Colonic mucosa (tissue), 4 donors: ENCODE measurements around the gene OMA1. TPM values are rescaled to one million over a fixed set of nuclear protein-coding genes. Genes with fewer than 3 reads are reported as not detected.

Experiments
- DNase-seq: peaks from one replicate; pipeline ENCODE4 v3.0.0-alpha.2; 2020
- H3K27ac ChIP-seq: fragments of 200-600 bp; one replicate; pipeline ENCODE4 v1.8.0; 2021
- H3K27me3 ChIP-seq: fragments of 200-600 bp; one replicate; pipeline ENCODE4 v1.8.0; 2021
- H3K36me3 ChIP-seq: fragments of 200-600 bp; one replicate; pipeline ENCODE4 v1.8.0; 2021
- H3K4me1 ChIP-seq: fragments of 200-600 bp; one replicate; pipeline ENCODE4 v1.8.0; 2021; ENCODE audit warnings: mild to moderate bottlenecking
- H3K4me3 ChIP-seq: fragments of 200-600 bp; one replicate; pipeline ENCODE4 v1.8.0; 2021
- H3K9ac ChIP-seq, 2 donors: one replicate each; pipeline ENCODE4 v1.7.0; 2013; ENCODE audit warnings: control low read depth in 2 of 2, low read depth in 2 of 2, low read length in 2 of 2
- H3K9me3 ChIP-seq: fragments of 200-600 bp; one replicate; pipeline ENCODE4 v1.8.0; 2021
- intact Hi-C: fragments of 100-400 bp; cut with DNase I; formaldehyde crosslinking; loops from one replicate; pipeline ENCODE4 v1.14.1; 2022
- total RNA-seq, 2 donors: library from RNA; stranded (reverse); fragmentation: NEBNext Ultra II Directional in 1 of 2; extraction: Animal tissue kit (Norgen Biotek cat#: 25700) in 1 of 2; gene quantifications; one replicate each; pipeline ENCODE4 v1.2.1, GENCODE V29; 2021
- TF ChIP-seq, protein P1 (sequence below): fragments of 200-600 bp; IDR thresholded peaks from one replicate; pipeline ENCODE4 v1.8.0; 2022; ENCODE audit warnings: antibody characterized with exemption, mild to moderate bottlenecking
- donor health status: healthy.
- donor health status: DM: no; HTN: no; CAD: no.
- donor health status: DM: no; HTN: no; CAD: no.

Gene OMA1
- total RNA-seq, 2 donors from 2014 or later, result 30.4 to 32.3 TPM

DNA sequence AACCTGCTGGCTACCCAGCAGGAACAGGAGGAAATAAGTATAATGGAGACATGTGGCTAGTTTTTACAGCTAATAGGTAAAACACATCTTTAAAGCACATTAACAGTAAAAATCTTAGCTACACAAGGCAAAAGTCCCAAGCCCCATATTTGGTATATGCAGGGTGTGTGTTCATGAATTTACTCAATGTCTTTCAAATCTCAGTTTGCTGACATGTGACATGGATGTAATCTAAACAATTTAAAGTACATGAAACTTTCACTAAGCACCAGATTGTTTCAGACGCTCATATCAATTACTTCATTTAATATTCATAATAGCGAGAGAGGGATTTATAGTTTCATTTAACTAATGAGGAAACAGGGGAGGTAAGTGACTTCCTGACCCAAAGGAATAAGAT, 26.6 kb upstream of the OMA1 start:
- H3K9me3 ChIP-seq, result no peaks in the 10 kb centered on the region
- H3K4me3 ChIP-seq, result no peak overlapping the region
- H3K27me3 ChIP-seq, result peaks cover 24% of the 10 kb centered on the region
- TF ChIP-seq, protein P1, sequence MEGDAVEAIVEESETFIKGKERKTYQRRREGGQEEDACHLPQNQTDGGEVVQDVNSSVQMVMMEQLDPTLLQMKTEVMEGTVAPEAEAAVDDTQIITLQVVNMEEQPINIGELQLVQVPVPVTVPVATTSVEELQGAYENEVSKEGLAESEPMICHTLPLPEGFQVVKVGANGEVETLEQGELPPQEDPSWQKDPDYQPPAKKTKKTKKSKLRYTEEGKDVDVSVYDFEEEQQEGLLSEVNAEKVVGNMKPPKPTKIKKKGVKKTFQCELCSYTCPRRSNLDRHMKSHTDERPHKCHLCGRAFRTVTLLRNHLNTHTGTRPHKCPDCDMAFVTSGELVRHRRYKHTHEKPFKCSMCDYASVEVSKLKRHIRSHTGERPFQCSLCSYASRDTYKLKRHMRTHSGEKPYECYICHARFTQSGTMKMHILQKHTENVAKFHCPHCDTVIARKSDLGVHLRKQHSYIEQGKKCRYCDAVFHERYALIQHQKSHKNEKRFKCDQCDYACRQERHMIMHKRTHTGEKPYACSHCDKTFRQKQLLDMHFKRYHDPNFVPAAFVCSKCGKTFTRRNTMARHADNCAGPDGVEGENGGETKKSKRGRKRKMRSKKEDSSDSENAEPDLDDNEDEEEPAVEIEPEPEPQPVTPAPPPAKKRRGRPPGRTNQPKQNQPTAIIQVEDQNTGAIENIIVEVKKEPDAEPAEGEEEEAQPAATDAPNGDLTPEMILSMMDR, result no peak
- H3K4me1 ChIP-seq, result peaks cover 12% of the 10 kb centered on the region
- intact Hi-C loops, result no loop called here
- no peaks in the 10 kb centered on the region for H3K36me3 ChIP-seq
- H3K27ac ChIP-seq, result no peak overlapping the region
- no peak overlapping the region for H3K9ac ChIP-seq
- DNase-seq, result no peak

DNA sequence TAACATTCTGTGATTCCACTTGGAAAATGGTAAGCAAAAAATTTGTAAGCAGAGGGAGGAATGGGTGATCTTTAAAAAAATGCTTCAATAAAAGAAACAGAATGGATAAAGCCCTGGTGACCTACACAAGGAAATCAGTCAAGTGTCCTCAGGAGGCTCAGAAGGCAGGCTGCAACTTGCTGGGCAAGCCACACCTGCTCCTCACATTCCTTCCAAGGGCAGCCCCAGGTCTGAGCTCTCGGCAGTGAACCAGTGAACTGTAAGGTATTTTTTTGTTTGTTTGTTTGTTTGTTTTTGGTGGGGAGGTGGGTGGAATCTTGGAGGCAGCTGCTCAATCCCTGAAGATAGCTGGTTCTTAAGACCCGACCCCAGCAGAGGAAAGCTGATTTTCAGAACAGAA, 26.2 kb upstream of the OMA1 start:
- H3K36me3 ChIP-seq, result no peaks in the 10 kb centered on the region
- H3K4me1 ChIP-seq, result peaks cover 12% of the 10 kb centered on the region
- intact Hi-C loops, result no loop called here
- no peaks in the 10 kb centered on the region for H3K9me3 ChIP-seq
- no peak overlapping the region for H3K9ac ChIP-seq
- no peak for DNase-seq
- H3K27me3 ChIP-seq, result peaks cover 24% of the 10 kb centered on the region
- no peak overlapping the region for H3K27ac ChIP-seq
- TF ChIP-seq, protein P1, result no peak
- H3K4me3 ChIP-seq, result no peak overlapping the region

DNA sequence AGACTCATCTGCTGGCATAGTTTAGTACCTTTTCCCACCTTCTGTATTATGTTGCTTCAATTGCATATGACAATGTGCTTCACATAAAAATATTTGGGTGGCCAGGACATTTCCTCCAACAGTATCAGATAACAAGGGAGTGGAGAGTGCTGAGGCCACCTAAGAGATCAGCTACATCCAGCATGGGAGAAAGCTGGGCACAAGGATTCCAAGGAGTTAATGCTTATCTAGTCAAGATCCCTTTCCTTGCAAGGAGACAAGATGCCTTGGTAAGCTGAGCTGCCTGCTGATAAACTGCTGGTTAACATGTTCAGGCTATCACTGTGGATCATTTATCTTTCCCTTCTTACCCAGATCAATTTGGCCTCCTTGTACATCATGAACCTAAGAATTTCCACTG, 25.1 kb upstream of the OMA1 start:
- Histone ChIP-seq H3K9me3 (no peaks in the 10 kb centered on the region), H3K27me3 (peaks cover 15% of the 10 kb centered on the region), H3K9ac (no peak overlapping the region), H3K27ac (no peak overlapping the region), H3K36me3 (no peaks in the 10 kb centered on the region), H3K4me1 (peaks cover 3% of the 10 kb centered on the region), H3K4me3 (no peak overlapping the region)
- intact Hi-C loops, result no loop called here
- no peak for DNase-seq
- TF ChIP-seq, protein P1, result no peak

DNA sequence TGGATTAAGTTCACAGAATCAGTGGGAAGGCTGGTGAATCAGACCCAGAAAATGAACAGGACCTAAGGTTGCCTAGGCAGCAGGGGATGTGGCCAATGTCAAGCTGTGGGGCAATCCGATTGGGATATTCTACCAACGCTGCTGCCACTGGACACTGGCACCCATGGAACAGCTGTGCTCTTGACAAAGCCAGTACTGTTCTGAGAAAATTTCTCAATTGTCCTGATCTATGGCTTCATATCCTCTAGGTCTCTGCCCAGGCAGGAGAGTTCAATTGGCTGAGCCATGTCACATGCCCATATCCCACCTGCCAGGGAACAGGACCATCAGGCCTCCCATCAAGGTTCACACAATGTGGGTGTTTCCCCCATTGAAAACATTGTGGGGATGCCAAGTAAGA, 24.3 kb upstream of the OMA1 start:
- Histone ChIP-seq H3K9me3 (no peaks in the 10 kb centered on the region), H3K27me3 (peaks cover 8% of the 10 kb centered on the region), H3K9ac (no peak overlapping the region), H3K27ac (no peak overlapping the region), H3K4me1 (no peaks in the 10 kb centered on the region), H3K36me3 (no peaks in the 10 kb centered on the region), H3K4me3 (no peak overlapping the region)
- DNase-seq, result no peak
- intact Hi-C loops, result no loop called here
- TF ChIP-seq, protein P1, result no peak

DNA sequence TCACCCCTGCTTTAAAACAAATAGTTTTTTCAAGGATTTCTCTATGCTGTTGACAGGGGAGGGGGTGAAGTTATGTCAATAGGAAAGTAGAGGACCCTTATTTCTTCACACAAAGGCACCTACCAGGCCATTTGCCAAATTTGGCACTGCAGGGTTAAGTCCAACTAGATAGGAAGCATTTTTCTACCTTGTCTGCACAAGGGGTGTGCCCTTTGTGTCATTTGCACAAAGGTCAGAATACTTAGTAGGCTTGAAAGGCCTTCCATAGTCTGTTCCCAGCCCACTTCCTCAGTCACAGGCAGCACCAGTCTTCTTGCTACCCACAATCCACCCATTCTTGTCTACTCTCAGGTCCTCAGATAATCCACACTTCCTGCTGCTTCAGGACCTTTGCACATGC, 23.6 kb upstream of the OMA1 start:
- H3K9me3 ChIP-seq, result no peaks in the 10 kb centered on the region
- H3K36me3 ChIP-seq, result no peaks in the 10 kb centered on the region
- TF ChIP-seq, protein P1, result no peak
- DNase-seq, result no peak
- H3K9ac ChIP-seq, result no peak overlapping the region
- intact Hi-C loops, result no loop called here
- H3K27ac ChIP-seq, result no peak overlapping the region
- peaks cover under 1% of the 10 kb centered on the region for H3K27me3 ChIP-seq
- H3K4me1 ChIP-seq, result no peaks in the 10 kb centered on the region
- no peak overlapping the region for H3K4me3 ChIP-seq

DNA sequence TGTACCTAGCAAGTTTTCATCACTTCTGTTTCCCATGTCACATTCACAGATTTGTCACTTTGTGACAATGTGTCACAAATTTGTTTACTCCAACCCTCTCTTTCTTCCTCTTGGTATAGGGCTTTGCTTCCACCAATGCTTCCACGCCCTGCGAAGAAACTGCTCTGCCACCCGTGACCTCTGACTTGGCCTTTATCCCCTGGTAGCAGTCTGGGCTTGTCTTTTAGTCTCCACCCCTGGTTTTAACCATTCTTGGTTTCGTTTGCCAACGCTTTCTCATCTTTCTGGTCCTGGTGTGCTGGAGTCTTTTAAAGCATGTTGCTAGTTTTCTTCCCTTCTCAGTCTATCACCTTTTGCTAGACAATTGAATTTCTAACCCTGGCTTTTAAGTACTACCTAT, 22.4 kb upstream of the OMA1 start:
- H3K4me1 ChIP-seq, result no peaks in the 10 kb centered on the region

More for the DNA sequence above, 22.4 kb upstream of the OMA1 start:
- H3K36me3 ChIP-seq, result no peaks in the 10 kb centered on the region
- no peaks in the 10 kb centered on the region for H3K9me3 ChIP-seq
- no peak for DNase-seq
- intact Hi-C loops, result no loop called here
- H3K4me3 ChIP-seq, result no peak overlapping the region
- TF ChIP-seq, protein P1, result no peak
- H3K27ac ChIP-seq, result no peak overlapping the region
- no peaks in the 10 kb centered on the region for H3K27me3 ChIP-seq
- no peak overlapping the region for H3K9ac ChIP-seq
